ENCODE measurements around the gene SWAP70.
A peak's percentile ranks its signal among the peaks of the same experiment; 100 is the strongest.
"Not testable (repeated sequence)": the region's sequence is repeated elsewhere in the genome, so short reads cannot be mapped to it uniquely, and the experiment has no call there.

Gene SWAP70

GRCh38 chr11:9663699-9664275 is at the start of gene SWAP70:
Gene SWAP70 (plus strand): TSS chr11:9664077. CDS start chr11:9664180, 103 bp downstream.
- peak; percentile 57 for DNase-seq (ENCODE audit: low read depth)

GRCh38 chr11:9615031-9615451 is 48.8 kb upstream of the SWAP70 start:
- DNase-seq (ENCODE audit: low read depth), result no peak

GRCh38 chr11:9616042-9616675 is 47.7 kb upstream of the SWAP70 start:
- no peak for DNase-seq (ENCODE audit: low read depth)

GRCh38 chr11:9616858-9617257 is 47.0 kb upstream of the SWAP70 start:
- no peak for DNase-seq (ENCODE audit: low read depth)

- DNase-seq (ENCODE audit: low read depth), result no peak
Observed at GRCh38 chr11:9617940-9618339, 45.9 kb upstream of the SWAP70 start.

- no peak for DNase-seq (ENCODE audit: low read depth)
Observed at GRCh38 chr11:9619004-9619403, 44.9 kb upstream of the SWAP70 start.

GRCh38 chr11:9619971-9620370 is 43.9 kb upstream of the SWAP70 start:
- DNase-seq (ENCODE audit: low read depth), result no peak

- DNase-seq (ENCODE audit: low read depth), result not testable (repeated sequence)
Observed at GRCh38 chr11:9622353-9622752, 41.5 kb upstream of the SWAP70 start.

- not testable (repeated sequence) for DNase-seq (ENCODE audit: low read depth)
Observed at GRCh38 chr11:9623053-9623452, 40.8 kb upstream of the SWAP70 start.

- DNase-seq (ENCODE audit: low read depth), result no peak
Observed at GRCh38 chr11:9624448-9624847, 39.4 kb upstream of the SWAP70 start.

- DNase-seq (ENCODE audit: low read depth), result no peak
Observed at GRCh38 chr11:9625162-9625561, 38.7 kb upstream of the SWAP70 start.

- DNase-seq (ENCODE audit: low read depth), result no peak
Observed at GRCh38 chr11:9625728-9626127, 38.1 kb upstream of the SWAP70 start.

- DNase-seq (ENCODE audit: low read depth), result no peak
Observed at GRCh38 chr11:9626496-9627394, 37.1 kb upstream of the SWAP70 start.

- no peak for DNase-seq (ENCODE audit: low read depth)
Observed at GRCh38 chr11:9629064-9629463, 34.8 kb upstream of the SWAP70 start.

GRCh38 chr11:9633679-9634078 is 30.2 kb upstream of the SWAP70 start:
- DNase-seq (ENCODE audit: low read depth), result no peak

- DNase-seq (ENCODE audit: low read depth), result no peak
Observed at GRCh38 chr11:9636691-9637090, 27.2 kb upstream of the SWAP70 start.

GRCh38 chr11:9639099-9639498 is 24.8 kb upstream of the SWAP70 start:
- DNase-seq (ENCODE audit: low read depth), result no peak

- DNase-seq (ENCODE audit: low read depth), result no peak
Observed at GRCh38 chr11:9639985-9640384, 23.9 kb upstream of the SWAP70 start.

GRCh38 chr11:9642894-9643293 is 21.0 kb upstream of the SWAP70 start:
- DNase-seq (ENCODE audit: low read depth), result no peak

- no peak for DNase-seq (ENCODE audit: low read depth)
Observed at GRCh38 chr11:9643751-9644150, 20.1 kb upstream of the SWAP70 start.

- DNase-seq (ENCODE audit: low read depth), result no peak
Observed at GRCh38 chr11:9645881-9646280, 18.0 kb upstream of the SWAP70 start.

- DNase-seq (ENCODE audit: low read depth), result no peak
Observed at GRCh38 chr11:9646324-9646723, 17.6 kb upstream of the SWAP70 start.

GRCh38 chr11:9651481-9651880 is 12.4 kb upstream of the SWAP70 start:
- no peak for DNase-seq (ENCODE audit: low read depth)
